Measurements from ENCODE around the gene NETO1.

NETO1 gene

GRCh38 chr18:72727038-72727655 is 140.6 kb downstream of the NETO1 start:
- TF ChIP-seq TCF12 (IDR thresholded peaks at IDR 0.05; ENCODE audit: low read depth): no peak
- TF ChIP-seq MAX (IDR thresholded peaks at IDR 0.05): no peak
- TF ChIP-seq CREB1 (IDR thresholded peaks at IDR 0.05; ENCODE audit: low read depth): no peak
- no peak for TF ChIP-seq EP300 (IDR thresholded peaks at IDR 0.05; ENCODE audit: borderline replicate concordance)
- no peak for TF ChIP-seq USF1 (IDR thresholded peaks at IDR 0.05)
- TF ChIP-seq CEBPB (IDR thresholded peaks at IDR 0.05): no peak
- no peak for TF ChIP-seq TAF1 (IDR thresholded peaks at IDR 0.05; ENCODE audit: low read depth)
- TF ChIP-seq NFIC (IDR thresholded peaks at IDR 0.05): no peak
- no peak for TF ChIP-seq TEAD4 (IDR thresholded peaks at IDR 0.05)
- no peak for TF ChIP-seq FOXM1 (IDR thresholded peaks at IDR 0.05; ENCODE audit: borderline replicate concordance, low read depth)
- TF ChIP-seq ZBTB7A (IDR thresholded peaks at IDR 0.05; ENCODE audit: low read depth): no peak
- TF ChIP-seq YY1 (IDR thresholded peaks at IDR 0.05; ENCODE audit: low read depth): no peak
- no peak for TF ChIP-seq RAD21 (IDR thresholded peaks at IDR 0.05; ENCODE audit: low read depth)
- no peak for TF ChIP-seq REST (IDR thresholded peaks at IDR 0.05; ENCODE audit: low read depth)
- TF ChIP-seq EGR1 (IDR thresholded peaks at IDR 0.05): no peak

GRCh38 chr18:72726201-72726600 is 141.6 kb downstream of the NETO1 start:
- no peak for TF ChIP-seq TCF12 (IDR thresholded peaks at IDR 0.05; ENCODE audit: low read depth)
- TF ChIP-seq FOXM1 (IDR thresholded peaks at IDR 0.05; ENCODE audit: borderline replicate concordance, low read depth): no peak
- no peak for TF ChIP-seq EP300 (IDR thresholded peaks at IDR 0.05; ENCODE audit: borderline replicate concordance)
- TF ChIP-seq MAX (IDR thresholded peaks at IDR 0.05): no peak
- no peak for TF ChIP-seq CEBPB (IDR thresholded peaks at IDR 0.05)
- no peak for TF ChIP-seq TEAD4 (IDR thresholded peaks at IDR 0.05)
- no peak for TF ChIP-seq CREB1 (IDR thresholded peaks at IDR 0.05; ENCODE audit: low read depth)
- TF ChIP-seq RAD21 (IDR thresholded peaks at IDR 0.05; ENCODE audit: low read depth): no peak
- TF ChIP-seq USF1 (IDR thresholded peaks at IDR 0.05): no peak
- TF ChIP-seq ZBTB7A (IDR thresholded peaks at IDR 0.05; ENCODE audit: low read depth): no peak

GRCh38 chr18:72721330-72721729 is 146.5 kb downstream of the NETO1 start:
- TF ChIP-seq CEBPB (IDR thresholded peaks at IDR 0.05) (no peak), RAD21 (IDR thresholded peaks at IDR 0.05; ENCODE audit: low read depth) (no peak), EGR1 (IDR thresholded peaks at IDR 0.05) (no peak), USF1 (IDR thresholded peaks at IDR 0.05) (no peak), TAF1 (IDR thresholded peaks at IDR 0.05; ENCODE audit: low read depth) (no peak), TEAD4 (IDR thresholded peaks at IDR 0.05) (no peak), CREB1 (IDR thresholded peaks at IDR 0.05; ENCODE audit: low read depth) (no peak)

- no peak for TF ChIP-seq FOXM1 (IDR thresholded peaks at IDR 0.05; ENCODE audit: borderline replicate concordance, low read depth)
- TF ChIP-seq TAF1 (IDR thresholded peaks at IDR 0.05; ENCODE audit: low read depth): no peak
- no peak for TF ChIP-seq USF1 (IDR thresholded peaks at IDR 0.05)
- TF ChIP-seq TEAD4 (IDR thresholded peaks at IDR 0.05): no peak
- TF ChIP-seq TCF12 (IDR thresholded peaks at IDR 0.05; ENCODE audit: low read depth): no peak
- no peak for TF ChIP-seq CEBPB (IDR thresholded peaks at IDR 0.05)
- no peak for TF ChIP-seq EGR1 (IDR thresholded peaks at IDR 0.05)
- no peak for TF ChIP-seq YY1 (IDR thresholded peaks at IDR 0.05; ENCODE audit: low read depth)
- TF ChIP-seq EP300 (IDR thresholded peaks at IDR 0.05; ENCODE audit: borderline replicate concordance): no peak
- no peak for TF ChIP-seq ZBTB7A (IDR thresholded peaks at IDR 0.05; ENCODE audit: low read depth)
- no peak for TF ChIP-seq CREB1 (IDR thresholded peaks at IDR 0.05; ENCODE audit: low read depth)
- no peak for TF ChIP-seq NFIC (IDR thresholded peaks at IDR 0.05)
- TF ChIP-seq REST (IDR thresholded peaks at IDR 0.05; ENCODE audit: low read depth): no peak
- TF ChIP-seq MAX (IDR thresholded peaks at IDR 0.05): no peak
- no peak for TF ChIP-seq RAD21 (IDR thresholded peaks at IDR 0.05; ENCODE audit: low read depth)
These were observed 147.7 kb downstream of the NETO1 start for GRCh38 chr18:72720116-72720515.

Data from Ishikawa (cell line).